Measurements from ENCODE around the gene CORIN. TPM values are rescaled to one million over a fixed set of nuclear protein-coding genes. Genes with fewer than 3 reads are reported as not detected.

The CORIN gene
- polyA plus RNA-seq, 1 donor (not counting 4 experiments of a cell fraction or from before 2014, with no cell fraction given): 0.14 TPM

DNA sequence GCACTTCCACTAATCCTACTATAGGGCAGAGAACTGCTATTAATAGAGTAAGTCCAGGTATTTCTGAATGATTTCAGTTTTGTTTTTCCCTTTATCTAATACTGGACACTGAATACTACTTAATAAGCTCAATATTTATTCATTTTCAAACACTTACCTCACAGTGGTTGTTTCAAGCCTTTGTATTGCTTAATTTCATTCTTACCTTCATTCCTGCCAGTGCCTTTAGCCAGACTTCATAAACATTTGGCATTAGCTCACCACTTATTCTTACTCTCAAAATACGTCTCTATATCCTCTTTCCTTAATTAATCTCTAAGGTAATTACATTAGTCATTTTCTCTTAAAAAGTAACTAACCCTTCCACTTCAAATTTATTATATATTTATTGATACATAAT lies 18.8 kb upstream of the CORIN start:
- H3K27ac ChIP-seq (ENCODE audit: control insufficient read depth, insufficient read depth, low read length): no peak overlapping the region
- H3K4me2 ChIP-seq (ENCODE audit: control insufficient read depth, extremely low read depth, insufficient read depth, low read depth, low read length): no peak overlapping the region
- H3K79me2 ChIP-seq (ENCODE audit: control insufficient read depth, insufficient read depth, low read length): no peaks in the 10 kb centered on the region
- H3K36me3 ChIP-seq (ENCODE audit: control insufficient read depth in 2 of 2, extremely low read depth in 1 of 2, insufficient read depth in 2 of 2, low read length in 2 of 2): peaks cover 2 to 10% of the 10 kb centered on the region in 2 experiments
- TF ChIP-seq, protein P1, sequence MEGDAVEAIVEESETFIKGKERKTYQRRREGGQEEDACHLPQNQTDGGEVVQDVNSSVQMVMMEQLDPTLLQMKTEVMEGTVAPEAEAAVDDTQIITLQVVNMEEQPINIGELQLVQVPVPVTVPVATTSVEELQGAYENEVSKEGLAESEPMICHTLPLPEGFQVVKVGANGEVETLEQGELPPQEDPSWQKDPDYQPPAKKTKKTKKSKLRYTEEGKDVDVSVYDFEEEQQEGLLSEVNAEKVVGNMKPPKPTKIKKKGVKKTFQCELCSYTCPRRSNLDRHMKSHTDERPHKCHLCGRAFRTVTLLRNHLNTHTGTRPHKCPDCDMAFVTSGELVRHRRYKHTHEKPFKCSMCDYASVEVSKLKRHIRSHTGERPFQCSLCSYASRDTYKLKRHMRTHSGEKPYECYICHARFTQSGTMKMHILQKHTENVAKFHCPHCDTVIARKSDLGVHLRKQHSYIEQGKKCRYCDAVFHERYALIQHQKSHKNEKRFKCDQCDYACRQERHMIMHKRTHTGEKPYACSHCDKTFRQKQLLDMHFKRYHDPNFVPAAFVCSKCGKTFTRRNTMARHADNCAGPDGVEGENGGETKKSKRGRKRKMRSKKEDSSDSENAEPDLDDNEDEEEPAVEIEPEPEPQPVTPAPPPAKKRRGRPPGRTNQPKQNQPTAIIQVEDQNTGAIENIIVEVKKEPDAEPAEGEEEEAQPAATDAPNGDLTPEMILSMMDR (optimal IDR thresholded peaks at IDR 0.05 in 1 of 3, IDR thresholded peaks at IDR 0.05 in 1 of 3, conservative IDR thresholded peaks at IDR 0.05 in 1 of 3; ENCODE audit: extremely low read depth in 1 of 3, insufficient read depth in 2 of 3, low read length in 3 of 3): no peak
- no peak for TF ChIP-seq EZH2 (IDR thresholded peaks at IDR 0.05; ENCODE audit: low read length)
- H3K4me3 ChIP-seq (ENCODE audit: control insufficient read depth in 2 of 3, extremely low read depth in 1 of 3, insufficient read depth in 2 of 3, low read depth in 1 of 3, low read length in 3 of 3): no peak overlapping the region
- DNase-seq (ENCODE audit: low read depth, low spot score) (no peak), FAIRE-seq (no peak)
- dilution Hi-C loops (cut with MboI; ENCODE audit: extremely low pct_ligation_motif_present, low sequenced_read_pairs): no loop called here
- no peaks in the 10 kb centered on the region for H4K20me1 ChIP-seq (ENCODE audit: control insufficient read depth, extremely low read depth, insufficient read depth, low read length)
- H3K9me3 ChIP-seq (ENCODE audit: control insufficient read depth, low read depth, low read length): no peaks in the 10 kb centered on the region
- H2AFZ ChIP-seq (ENCODE audit: control insufficient read depth, low read length): no peak overlapping the region
- H3K4me1 ChIP-seq (ENCODE audit: control insufficient read depth, extremely low read depth, insufficient read depth, low read length): no peaks in the 10 kb centered on the region
- no peaks in the 10 kb centered on the region for H3K9me1 ChIP-seq (ENCODE audit: control insufficient read depth, extremely low read depth, insufficient read depth, low read length)
- no peaks in the 10 kb centered on the region for H3K27me3 ChIP-seq (ENCODE audit: control insufficient read depth, extremely low read depth, insufficient read depth, low read length)
- no peak overlapping the region for H3K9ac ChIP-seq (ENCODE audit: control insufficient read depth, extremely low read depth, insufficient read depth, low read length)

DNA sequence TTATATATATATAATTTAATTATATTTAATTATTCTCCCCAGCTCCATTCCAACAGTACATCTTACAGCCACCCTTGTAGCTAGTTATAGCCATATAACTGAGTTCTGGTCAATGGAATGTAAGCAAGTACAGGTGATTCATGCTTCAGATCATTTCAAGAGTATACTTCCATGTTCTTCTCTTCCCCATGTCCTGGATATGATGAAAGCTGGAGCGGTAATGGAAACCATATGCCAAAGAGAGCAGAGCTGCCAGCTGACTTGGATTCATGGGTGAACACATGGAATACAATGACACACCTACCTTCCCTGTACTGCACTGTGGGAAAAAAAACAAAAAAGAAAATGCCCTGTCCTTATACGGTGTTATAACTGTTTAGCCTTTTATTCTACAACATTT lies 17.5 kb upstream of the CORIN start:
- no peaks in the 10 kb centered on the region for H3K9me1 ChIP-seq (ENCODE audit: control insufficient read depth, extremely low read depth, insufficient read depth, low read length)
- H3K27ac ChIP-seq (ENCODE audit: control insufficient read depth, insufficient read depth, low read length): no peak overlapping the region
- H3K9me3 ChIP-seq (ENCODE audit: control insufficient read depth, low read depth, low read length): no peaks in the 10 kb centered on the region
- H3K4me3 ChIP-seq (ENCODE audit: control insufficient read depth in 2 of 3, extremely low read depth in 1 of 3, insufficient read depth in 2 of 3, low read depth in 1 of 3, low read length in 3 of 3): no peak overlapping the region
- H2AFZ ChIP-seq (ENCODE audit: control insufficient read depth, low read length): no peak overlapping the region
- peaks cover 2 to 10% of the 10 kb centered on the region in 2 experiments for H3K36me3 ChIP-seq (ENCODE audit: control insufficient read depth in 2 of 2, extremely low read depth in 1 of 2, insufficient read depth in 2 of 2, low read length in 2 of 2)
- TF ChIP-seq, protein P1 (optimal IDR thresholded peaks at IDR 0.05 in 1 of 3, IDR thresholded peaks at IDR 0.05 in 1 of 3, conservative IDR thresholded peaks at IDR 0.05 in 1 of 3; ENCODE audit: extremely low read depth in 1 of 3, insufficient read depth in 2 of 3, low read length in 3 of 3): no peak
- TF ChIP-seq EZH2 (IDR thresholded peaks at IDR 0.05; ENCODE audit: low read length): no peak
- no peak overlapping the region for H3K4me2 ChIP-seq (ENCODE audit: control insufficient read depth, extremely low read depth, insufficient read depth, low read depth, low read length)
- no peak overlapping the region for H3K9ac ChIP-seq (ENCODE audit: control insufficient read depth, extremely low read depth, insufficient read depth, low read length)
- DNase-seq (ENCODE audit: low read depth, low spot score) (no peak), FAIRE-seq (no peak)
- H4K20me1 ChIP-seq (ENCODE audit: control insufficient read depth, extremely low read depth, insufficient read depth, low read length): no peaks in the 10 kb centered on the region
- H3K4me1 ChIP-seq (ENCODE audit: control insufficient read depth, extremely low read depth, insufficient read depth, low read length): no peaks in the 10 kb centered on the region
- H3K27me3 ChIP-seq (ENCODE audit: control insufficient read depth, extremely low read depth, insufficient read depth, low read length): no peaks in the 10 kb centered on the region
- H3K79me2 ChIP-seq (ENCODE audit: control insufficient read depth, insufficient read depth, low read length): no peaks in the 10 kb centered on the region
- dilution Hi-C loops (cut with MboI; ENCODE audit: extremely low pct_ligation_motif_present, low sequenced_read_pairs): no loop called here

All from keratinocyte (primary cell).